ENCODE data around the gene JPH4.

GRCh38 chr14:23518709-23519108 is 59.9 kb downstream of the JPH4 start:
- TF ChIP-seq CTCF (IDR thresholded peaks at IDR 0.05; ENCODE audit: low read length) (no peak), EZH2 (IDR thresholded peaks at IDR 0.05; ENCODE audit: borderline replicate concordance, low read length) (no peak)
